HG03095 (cell line): Measurements from ENCODE around the gene TSPEAR.

Source experiments
- ATAC-seq: cut with Tn5 transposase; IDR thresholded peaks from one replicate; pipeline ENCODE4 v1.9.1; 2021; ENCODE audit warnings: moderate library complexity; ENCODE audit not compliant: unreplicated experiment

TSPEAR gene

DNA sequence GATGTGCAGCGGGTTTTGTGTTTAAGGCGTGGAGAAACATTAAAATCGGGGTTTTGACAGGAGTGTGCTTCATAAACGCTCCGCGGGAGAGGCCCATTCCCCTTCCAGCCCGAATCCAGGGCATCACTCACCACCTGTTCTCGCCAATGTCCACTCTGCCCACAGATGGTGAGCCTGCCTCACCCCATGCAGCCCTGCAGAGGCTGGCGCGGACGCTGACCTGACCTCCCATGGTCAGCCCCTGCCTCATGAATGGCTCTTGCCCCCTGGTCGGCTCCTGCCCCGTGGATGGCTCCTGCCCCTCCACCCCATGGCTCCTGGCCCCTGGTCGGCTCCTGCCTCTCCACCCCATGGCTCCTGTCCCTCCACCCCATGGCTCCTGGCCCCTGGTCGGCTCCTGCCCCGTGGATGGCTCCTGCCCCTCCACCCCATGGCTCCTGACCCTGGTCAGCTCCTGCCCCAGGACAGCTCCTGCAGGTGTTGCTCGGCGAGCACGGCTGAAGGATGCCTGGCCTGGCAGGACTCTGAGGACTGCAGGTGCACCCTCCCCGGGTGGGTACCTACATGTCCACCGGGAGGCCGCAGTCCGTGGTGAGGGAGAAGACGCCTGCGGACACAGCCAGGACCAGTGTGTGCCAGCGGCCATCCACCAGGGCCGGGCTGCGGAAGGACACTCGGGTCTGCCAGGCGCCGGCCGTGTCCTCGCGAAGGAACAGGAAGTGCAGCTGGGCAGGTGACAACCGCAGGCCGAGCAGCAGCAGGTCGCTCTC lies 178.1 kb downstream of the TSPEAR start:
- ATAC-seq: no peak

DNA sequence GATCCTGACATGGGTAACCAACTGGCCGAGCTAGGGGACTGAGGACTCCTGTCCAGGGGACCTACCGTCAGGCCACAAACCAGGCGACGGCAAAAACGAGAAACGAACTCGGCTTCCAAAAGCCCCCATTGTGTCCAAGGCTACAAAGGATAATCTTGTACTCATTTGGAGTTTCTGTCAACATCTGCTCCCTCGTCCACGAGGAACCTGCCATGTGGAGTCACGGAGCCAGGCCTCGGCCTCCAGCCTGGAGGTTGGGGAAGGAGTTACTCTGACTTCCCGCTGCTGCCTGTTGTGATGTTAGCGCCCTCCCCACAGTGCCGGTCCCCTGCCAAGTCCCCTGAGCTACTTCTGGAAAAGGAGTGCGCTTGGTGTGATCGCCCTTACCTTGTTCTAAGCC lies 178.7 kb downstream of the TSPEAR start:
- ATAC-seq: no peak

DNA sequence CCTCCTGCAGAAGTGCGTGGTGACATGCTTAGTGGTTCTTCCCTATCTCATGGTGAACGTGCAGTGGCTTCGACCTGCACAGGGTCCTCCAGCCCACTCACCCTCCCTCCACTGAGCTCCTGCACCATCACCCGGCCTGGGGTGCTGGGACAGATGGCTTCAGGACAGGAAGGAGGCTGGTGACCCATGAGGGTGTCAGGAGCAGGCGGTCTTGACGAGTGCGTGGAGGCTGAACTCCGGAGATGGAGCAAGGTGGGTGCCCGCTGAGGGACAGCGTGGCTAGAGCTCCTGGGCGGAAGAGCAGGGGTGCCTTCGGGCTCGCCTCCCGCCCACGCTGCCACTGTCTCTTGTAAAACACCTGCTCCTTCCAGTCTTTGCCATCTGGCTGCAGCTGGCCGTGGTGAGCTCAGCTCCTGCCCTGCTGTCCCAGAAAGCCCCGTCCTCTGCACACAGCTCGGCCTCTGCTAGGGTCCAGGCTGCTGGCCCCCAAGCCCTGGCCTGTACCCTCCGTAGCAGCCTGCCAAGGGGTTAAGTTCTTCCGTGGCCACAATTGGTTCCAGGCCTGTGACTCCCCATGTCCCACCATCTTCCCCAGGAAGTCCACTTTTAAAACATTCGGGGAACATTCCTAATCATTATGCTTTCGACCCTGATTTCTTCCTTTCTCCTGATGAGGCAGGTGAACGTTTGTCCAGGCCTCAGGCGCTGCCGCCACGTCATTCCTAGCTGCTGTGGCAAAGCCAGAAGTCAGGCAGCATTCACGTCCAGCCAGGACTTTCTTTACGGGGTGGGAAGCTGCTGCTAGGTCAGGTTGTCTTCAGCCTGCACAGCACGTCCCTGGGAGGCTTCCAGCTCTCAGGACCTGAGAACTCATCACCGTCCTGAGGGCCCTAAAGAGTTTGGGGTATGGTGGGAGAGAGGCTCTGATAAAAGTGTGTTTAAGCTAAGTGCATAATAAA lies 179.5 kb downstream of the TSPEAR start:
- no peak for ATAC-seq

DNA sequence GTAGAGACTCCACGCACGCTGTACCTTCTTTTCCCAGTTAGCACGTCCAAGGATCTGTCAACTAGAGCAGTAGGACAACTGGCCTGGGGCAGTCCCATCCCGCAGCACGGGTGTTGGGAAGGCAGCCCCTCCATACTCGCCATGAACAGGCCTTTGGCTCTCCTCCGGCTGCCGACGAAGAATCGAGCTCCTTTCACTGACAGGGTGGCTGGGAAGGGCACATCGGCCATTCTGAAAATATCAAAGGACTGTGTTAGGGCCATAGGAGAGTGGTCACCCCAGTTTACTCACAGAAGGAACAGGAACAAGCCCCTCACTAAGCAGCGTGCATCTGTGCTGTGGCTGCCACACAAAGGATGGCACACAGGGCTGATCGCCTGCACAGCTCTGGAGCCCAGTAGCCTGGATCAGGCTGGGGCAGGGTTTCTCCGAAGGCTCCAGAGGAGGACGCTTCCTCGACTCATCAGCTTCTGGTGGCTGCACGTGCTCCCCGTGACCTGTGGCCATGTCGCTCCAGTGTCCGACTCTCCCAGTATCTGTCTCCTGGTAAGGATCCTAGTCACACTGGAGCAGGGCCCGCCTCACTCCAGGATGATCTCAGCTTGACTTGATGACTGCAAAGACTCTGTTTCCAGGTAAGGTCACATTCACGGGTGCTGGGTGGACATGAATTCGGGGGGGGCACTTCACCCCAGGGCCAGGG lies 180.3 kb downstream of the TSPEAR start:
- ATAC-seq: no peak

DNA sequence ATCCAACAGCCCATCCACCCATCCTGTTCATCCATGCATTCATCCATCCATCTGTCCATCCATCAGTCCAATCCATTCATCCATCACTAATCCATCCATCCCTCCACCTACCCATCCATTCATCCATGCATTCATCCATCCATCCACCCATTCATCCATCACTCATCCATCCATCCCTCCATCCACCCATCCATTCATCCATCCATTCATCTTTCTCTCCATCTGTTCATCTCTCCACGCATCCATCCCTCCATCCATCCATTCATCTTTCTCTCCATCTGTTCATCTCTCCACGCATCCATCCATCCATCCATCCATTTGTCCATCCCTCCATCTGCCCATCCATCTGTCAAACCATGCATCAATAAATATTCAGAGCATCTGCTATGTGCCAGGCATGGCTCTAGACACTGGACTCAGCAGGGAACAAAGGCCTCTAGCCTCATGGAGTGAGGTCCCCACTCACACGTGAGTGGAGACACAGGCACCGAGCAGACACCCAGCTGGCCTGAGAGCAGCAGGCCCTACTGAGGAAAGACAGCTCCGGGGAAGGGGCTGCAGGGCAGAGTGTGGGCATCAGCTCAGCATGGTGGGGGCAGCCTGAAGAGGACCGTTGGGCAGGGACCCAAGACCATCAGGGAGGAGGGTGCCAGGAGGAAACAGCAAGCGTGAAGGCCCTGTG lies 181.0 kb downstream of the TSPEAR start:
- ATAC-seq: no peak

DNA sequence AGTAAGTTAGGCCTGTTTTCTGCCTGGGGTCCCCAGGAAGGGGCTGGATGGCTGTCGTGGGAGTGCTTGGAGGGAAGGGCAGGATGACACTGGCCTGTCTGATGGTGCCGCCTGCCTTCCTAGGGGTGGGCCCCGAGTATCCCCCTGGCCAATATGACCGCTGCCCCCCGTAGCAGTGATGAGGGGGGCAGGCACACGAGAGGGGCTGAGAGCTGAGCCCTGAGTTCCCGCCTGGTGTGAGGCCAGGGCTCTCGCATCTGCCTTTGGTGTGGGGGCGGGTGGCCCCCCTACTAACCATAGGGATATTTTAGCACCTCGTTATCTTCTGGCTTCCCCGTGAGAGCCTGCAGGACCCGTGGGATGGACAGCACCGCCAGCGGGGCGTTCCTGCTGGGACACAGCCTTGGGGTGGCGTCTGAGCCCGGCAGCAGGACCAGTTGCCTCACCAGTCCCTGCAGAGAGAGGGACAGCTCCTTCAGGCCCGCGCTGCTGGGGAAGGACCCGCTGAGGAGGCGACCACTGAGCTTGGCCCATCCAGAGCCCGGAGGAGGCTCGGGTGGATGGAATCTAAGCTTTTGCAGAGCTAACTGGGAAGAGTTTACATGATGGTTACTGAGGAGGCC lies 181.8 kb downstream of the TSPEAR start:
- no peak for ATAC-seq

DNA sequence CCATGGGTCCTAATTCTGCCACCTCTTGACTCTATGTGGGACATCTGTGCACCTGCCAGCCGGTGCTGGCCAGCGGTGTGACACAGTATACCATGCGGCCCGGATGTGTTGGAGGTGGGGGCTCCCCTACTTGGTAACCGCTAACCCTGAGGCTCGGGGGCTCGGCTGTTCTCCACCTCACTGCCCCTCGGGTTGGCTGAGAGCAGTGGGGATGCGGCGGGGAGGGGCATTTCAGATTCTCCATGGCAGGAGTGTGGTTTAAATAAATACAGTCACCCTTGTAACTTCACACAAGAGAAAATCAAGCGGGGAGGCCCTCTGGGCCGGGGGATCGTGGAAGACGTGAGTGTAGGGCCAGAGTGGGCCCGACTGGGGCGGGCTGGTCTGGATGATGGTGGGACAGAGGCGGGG lies 182.4 kb downstream of the TSPEAR start:
- no peak for ATAC-seq

DNA sequence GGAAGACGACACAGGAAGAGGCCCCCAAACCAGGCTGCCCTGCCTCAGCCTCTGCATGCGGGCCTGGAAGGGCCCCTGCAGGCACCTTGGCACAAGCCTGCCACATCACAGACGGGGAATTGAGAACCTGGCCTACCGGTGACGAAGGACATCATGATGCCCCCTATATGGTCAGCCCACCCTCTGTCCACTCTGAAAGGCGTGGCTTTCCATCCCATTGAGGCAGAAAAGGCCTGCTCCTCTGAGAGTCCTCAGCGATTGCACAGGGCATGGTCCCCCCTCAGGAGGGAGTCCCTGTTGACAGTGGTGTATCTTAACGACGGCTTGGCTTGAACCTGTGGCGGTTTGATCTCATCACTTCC lies 182.8 kb downstream of the TSPEAR start:
- no peak for ATAC-seq

DNA sequence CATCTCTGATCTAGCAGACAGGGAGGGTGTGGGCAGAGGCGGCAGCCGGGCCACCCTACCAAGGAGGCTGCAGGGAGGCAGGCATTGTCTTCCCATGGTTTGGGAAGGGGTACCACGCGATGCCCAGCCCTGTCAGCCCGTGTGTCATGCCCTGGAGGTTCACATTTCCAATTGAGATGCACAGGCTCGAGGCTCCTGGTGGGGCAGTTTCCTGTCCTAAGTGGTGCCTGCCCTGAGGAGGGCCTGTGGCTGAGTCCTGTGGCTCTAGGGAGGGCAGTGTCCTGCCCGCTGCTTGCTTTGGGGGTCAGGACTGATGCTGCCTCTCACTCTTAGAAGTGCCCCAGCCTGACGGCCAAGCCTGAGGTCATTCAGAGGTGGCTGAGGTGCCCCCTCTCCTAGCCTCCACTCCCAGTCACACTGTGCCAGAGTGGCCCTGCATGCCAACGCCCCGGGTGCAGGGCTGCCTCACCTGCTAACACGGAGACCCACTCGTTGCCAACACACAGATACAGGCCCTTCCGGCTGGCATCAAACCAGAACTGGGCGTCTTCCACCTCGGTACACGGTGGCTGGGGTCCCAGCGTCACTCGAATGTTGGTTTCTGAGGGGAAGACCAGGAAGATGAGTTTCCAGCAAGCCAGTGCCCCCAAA lies 183.3 kb downstream of the TSPEAR start:
- ATAC-seq: no peak

DNA sequence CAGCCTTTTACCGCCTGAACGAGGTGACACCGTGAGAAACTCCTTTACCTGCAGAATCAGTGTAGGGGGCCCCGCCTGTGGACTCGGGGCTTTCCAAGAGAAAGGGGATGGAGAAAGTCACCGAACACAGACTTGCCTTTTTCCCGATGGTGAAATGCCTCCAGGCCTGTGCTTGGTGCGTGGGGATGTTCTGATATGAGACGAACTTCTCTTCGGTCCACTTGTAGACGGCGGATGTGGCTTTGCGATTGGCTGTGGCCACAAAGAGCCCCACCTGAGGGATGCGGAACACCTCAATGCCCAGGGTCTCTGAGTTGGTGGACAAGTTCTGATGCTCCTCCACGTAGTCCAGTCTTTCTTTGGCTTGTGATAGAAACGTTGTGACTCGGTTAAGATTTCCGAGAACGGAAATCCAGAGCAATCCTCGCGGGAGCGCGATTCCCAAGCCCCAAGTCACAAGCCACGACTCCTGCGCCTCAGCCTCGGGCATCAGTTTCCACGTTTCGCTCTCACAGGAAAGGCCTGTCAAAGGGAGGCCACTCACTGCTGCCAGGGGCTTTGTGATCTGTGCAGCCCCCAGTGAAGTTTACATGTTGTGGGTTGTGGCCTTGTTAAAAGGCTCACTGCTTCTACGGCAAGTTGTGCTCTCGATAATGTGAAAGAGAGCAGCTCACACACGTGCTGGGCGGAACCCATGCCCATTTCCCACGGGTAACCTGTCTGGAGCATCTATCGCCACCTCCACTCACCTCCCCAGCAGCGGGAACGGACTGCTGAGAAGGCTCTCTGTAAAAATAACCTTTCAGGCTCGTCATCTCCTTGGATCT lies 184.0 kb downstream of the TSPEAR start:
- ATAC-seq: no peak

DNA sequence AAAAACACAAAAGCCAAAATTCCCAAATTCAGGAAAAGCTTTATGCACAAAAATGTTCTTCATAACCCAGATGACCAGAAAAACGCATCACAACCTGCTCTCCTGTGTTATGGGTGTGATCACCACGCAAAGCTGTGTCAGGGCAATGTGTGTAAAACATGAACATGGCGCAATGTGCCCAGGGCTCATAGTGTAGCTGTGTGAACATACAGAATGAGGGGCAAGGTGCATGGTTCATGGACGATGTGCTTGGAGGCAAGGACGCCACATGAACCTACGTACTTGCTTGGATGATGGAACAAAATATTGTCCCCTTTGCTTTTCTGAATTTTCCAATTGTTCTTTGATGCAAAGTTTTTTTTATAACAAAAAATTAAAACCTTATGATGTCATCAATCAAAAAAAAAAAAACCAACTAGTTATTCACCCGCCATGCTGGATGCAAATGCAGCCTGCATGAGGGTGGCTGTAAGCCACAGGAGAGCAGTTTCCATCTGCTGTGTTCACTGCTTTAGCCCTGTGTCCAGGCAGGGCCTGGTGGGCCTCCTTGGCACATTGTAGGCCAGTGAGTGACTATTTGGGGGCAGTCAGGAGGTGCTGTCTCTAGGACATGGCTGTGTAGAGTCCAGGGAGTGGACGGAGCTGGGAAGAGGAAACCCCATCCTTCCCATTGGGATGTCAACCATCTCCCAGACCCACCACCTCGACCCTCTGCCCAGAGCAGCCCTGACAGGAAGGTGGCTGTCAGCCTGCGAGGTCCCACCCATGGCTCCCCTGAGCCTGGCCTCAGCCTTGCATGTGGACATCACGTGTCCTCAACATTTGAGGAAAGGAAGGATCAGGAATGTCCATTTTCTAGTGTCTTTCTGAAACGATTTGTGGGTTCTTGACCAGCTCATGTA lies 185.0 kb downstream of the TSPEAR start:
- no peak for ATAC-seq

DNA sequence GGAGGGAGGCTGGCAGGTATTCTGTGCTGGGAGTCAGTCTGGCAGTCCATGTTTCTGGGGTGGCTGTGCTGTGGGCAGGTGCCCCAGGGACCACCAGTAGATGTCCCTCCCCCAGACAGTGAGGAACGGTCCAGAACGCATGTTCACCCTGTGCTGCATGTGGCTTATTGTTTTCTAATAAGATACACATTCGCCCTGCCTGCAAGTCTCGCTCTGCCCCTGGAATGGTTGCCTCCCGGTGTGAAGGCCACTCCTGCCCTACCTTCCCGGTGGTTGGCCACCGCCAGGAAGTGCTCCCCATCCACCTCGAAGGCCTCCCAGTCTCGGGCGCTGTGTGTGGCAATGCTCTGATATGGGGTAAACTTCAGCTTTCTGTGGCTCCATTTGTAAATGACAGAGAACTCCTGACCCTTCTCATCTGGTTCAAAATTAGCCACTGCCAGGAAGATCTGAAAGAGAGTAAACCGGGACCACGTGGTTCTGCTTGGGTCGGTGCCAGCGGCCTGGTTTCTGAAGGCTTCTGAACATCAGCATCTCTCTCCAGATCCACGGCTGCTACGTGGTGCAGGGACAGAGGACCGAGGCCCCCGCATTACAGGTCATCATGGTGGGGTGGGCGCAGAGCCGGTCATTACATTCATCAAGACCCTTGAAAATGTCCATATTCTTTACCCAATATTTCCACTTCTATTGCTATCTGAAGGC lies 185.8 kb downstream of the TSPEAR start:
- ATAC-seq: no peak

DNA sequence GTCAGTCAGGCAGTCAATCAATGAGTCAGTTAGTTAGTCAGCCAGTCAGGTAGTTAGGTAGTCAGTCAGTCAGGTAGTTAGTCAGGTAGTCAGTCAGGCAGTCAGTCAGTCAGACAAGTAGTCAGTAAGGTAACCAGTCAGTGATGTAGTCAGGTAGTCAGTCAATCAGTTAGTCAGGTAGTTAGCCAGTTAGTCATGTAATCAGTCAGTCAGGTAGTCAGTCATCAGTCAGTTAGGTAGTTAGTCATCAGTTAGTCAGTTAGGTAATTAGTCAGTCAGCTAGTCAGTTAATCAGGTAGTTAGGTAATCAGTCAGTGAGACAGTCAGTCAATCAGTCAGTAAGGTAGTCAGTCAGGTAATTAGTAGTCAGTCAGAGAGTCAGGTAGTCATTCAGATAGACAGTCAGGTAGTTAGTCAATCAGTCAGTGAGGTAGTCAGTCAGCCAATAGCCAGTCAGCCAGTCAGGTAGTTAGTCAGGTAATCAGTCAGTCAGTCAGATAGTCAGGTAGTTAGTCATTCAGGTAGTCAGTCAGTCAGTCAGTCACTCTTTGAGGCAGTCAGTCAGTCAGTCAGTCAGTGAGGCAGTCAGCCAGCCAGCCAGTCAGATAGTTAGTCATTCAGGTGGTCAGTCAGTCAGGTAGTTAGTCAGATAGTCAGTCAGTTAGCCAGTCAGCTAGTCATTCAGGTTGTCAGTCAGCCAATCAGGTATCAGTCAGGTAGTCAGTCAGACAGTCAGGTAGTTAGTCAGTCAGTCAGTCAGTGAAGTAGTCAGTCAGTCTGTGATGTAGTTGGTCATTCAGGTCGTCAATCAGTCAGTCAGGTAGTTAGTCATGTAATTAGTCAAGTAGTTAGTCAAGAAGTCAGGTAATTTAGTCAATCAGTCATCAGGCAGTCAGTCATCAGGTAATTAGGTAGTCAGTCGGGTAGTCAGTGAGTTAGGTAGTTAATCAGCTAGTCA lies 186.7 kb downstream of the TSPEAR start:
- no peak for ATAC-seq

DNA sequence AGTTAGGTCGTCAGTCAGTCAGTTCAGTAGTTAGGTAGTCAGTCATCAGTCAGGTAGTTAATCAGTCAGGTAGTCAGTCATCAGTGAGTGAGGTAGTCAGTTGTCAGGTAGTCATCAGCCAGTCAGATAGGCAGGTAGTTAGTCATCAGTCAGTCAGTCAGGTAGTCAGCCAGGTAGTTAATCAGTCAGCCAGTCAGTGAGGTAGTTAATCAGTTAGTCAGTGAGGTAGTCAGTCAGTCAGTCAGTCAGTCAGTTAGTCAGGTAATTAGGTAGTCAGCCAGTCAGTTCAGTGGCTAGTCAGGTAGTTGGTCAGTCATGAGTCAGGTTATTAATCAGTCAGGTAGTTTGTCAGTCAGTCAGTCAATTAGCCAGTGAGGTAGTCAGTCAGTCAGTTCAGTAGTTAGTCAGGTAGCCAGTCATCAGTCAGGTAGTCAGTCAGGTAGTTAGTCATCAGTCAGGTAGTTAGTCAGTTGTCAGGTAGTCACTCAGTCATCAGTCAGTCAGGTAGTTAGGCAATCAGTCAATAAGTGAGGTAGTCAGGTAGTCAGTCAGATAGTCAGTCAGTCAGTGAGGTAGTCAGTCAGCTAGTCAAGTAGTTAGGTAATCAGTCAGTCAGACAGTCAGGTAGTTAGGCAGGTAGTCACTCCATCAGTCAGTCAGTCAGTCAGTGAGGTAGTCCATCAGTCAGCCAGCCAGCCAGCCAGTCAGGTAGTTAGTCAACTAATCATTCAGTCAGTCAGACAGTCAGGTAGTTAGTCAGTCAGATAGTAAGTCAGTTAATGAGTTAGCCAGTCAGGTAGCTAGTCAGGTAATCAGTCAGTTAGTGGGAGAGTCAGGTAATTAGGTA lies 187.6 kb downstream of the TSPEAR start:
- no peak for ATAC-seq

DNA sequence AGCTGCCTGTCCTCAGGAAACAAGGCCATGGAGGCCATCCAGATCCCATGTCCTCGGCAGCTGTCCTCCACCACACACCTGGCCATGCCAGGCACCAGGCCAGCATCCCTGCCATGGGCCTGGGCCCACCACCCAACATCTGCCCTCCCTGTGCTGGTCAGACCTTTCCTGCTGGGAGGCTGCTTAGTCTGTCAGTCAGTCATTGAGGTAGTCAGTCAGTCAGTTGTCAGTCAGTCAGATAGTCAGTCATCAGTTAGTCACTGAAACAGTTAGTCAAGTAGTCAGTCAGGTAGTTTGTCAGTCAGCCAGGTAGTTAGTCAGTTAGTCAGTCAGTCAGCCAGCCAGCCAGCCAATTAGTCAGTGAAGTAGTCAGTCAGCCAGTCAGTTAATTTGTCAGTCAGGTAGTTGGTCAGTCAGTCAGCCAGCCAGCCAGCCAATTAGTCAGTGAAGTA lies 188.6 kb downstream of the TSPEAR start:
- no peak for ATAC-seq
